GM12873 (cell line): ENCODE data around the gene ADAMTS17.

Source experiments
- CTCF ChIP-seq: IDR thresholded peaks from 2 replicates; pipeline ENCODE4 v1.5.1; 2012; ENCODE audit warnings: low read depth, mild to moderate bottlenecking, moderate library complexity, low read length, control low read depth; ENCODE audit not compliant: insufficient read depth; ENCODE audit errors: missing control alignments

ADAMTS17 gene

GRCh38 chr15:99983171-99983885 is 358.4 kb downstream of the ADAMTS17 start:
- TF ChIP-seq CTCF = no peak

GRCh38 chr15:99982662-99983061 is 359.1 kb downstream of the ADAMTS17 start:
- TF ChIP-seq CTCF = no peak

- TF ChIP-seq CTCF = no peak
Measured at GRCh38 chr15:99981839-99982658, 359.7 kb downstream of the ADAMTS17 start.

GRCh38 chr15:99981191-99981647 is 360.6 kb downstream of the ADAMTS17 start:
- TF ChIP-seq CTCF = no peak

GRCh38 chr15:99980752-99981151 is 361.0 kb downstream of the ADAMTS17 start:
- TF ChIP-seq CTCF = no peak

GRCh38 chr15:99979371-99979770 is 362.4 kb downstream of the ADAMTS17 start:
- no peak for TF ChIP-seq CTCF

- TF ChIP-seq CTCF = no peak
Measured at GRCh38 chr15:99978426-99978825, 363.3 kb downstream of the ADAMTS17 start.
